ENCODE measurements around the gene IGFBP3. TPM values are rescaled to one million over a fixed set of nuclear protein-coding genes. Genes with fewer than 3 reads are reported as not detected.

Gene IGFBP3
- total and polyA plus RNA-seq, 2 of the 13 experiments (the other 11 are each of a cell fraction or from before 2014, with no cell fraction given), result 57.5 TPM; not detected in 1

DNA sequence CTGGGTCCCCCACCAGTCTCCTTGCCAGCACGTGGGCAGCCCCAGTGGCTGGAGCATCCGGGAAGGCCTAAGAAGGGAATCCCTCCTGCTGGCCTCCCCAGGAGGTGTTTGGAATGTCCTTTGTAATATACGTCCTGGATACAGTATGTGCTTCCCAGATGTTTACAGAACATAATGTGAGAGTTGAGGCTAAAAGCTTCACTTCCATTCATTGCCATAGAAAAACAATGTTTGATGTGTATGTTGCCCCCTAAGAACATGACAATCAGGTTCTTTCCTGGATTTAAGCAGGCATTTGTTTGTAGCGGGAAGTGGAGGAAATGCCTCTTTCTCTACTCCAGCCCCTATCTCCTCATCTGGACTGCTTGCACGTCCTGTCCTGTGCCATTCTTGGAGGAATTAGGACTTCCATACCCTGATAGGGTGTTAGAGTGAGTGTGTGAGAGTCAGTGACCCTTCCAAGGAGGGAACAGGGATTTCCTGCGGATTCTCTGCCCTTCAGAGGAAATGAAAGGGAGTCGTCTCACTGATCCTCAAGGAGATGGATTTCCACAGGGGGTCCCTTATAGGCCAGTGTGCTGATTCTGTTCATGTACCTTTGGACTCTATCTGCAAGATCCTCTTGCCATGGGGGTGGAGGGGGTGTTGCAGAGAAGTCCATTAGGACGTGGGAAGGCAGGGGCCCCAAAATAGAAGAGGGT lies 31.6 kb downstream of the IGFBP3 start (continued):
- no peak for TF ChIP-seq GABPA (IDR thresholded peaks at IDR 0.05; ENCODE audit: low read depth, low read length)
- TF ChIP-seq GABPA (CRISPR knock-in tag; IDR thresholded peaks at IDR 0.05; ENCODE audit: low read depth), result no peak
- no peak for TF ChIP-seq ZHX1 (CRISPR knock-in tag; IDR thresholded peaks at IDR 0.05; ENCODE audit: low read depth)
- TF ChIP-seq ZNF230 (CRISPR knock-in tag; IDR thresholded peaks at IDR 0.05), result no peak
- peak; percentile 14; the same call in 1 of the 2 replicates for TF ChIP-seq MIXL1 (CRISPR knock-in tag; IDR thresholded peaks at IDR 0.05)
- no peak for TF ChIP-seq HDAC1 (CRISPR knock-in tag; IDR thresholded peaks at IDR 0.05)
- TF ChIP-seq TARDBP (CRISPR knock-in tag; IDR thresholded peaks at IDR 0.05), result peak; percentile 84
- no peak for TF ChIP-seq ZNF383 (CRISPR knock-in tag; IDR thresholded peaks at IDR 0.05; ENCODE audit: borderline replicate concordance)
- no peak for TF ChIP-seq ASH2L (IDR thresholded peaks at IDR 0.05; ENCODE audit: insufficient read length, low read depth, low read length)
- peak; percentile 46; the same call in 1 of the 2 replicates for TF ChIP-seq PPARG (CRISPR knock-in tag; conservative IDR thresholded peaks at IDR 0.05)
- no peak for TF ChIP-seq CEBPB (IDR thresholded peaks at IDR 0.05; ENCODE audit: borderline replicate concordance, low read depth, low read length)
- TF ChIP-seq, protein P1, sequence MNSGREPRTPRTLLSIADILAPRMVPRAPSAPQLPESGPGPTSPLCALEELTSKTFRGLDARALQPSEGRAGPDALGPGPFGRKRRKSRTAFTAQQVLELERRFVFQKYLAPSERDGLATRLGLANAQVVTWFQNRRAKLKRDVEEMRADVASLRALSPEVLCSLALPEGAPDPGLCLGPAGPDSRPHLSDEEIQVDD (CRISPR knock-in tag; IDR thresholded peaks at IDR 0.05; ENCODE audit: borderline replicate concordance), result no peak
- TF ChIP-seq NFYB (CRISPR knock-in tag; IDR thresholded peaks at IDR 0.05), result no peak
- TF ChIP-seq NFKBIZ (CRISPR knock-in tag; IDR thresholded peaks at IDR 0.05), result 0 out of 2 replicates have a peak, but pooled peaks have one; percentile 13
- no peak for TF ChIP-seq ZNF343 (CRISPR knock-in tag; IDR thresholded peaks at IDR 0.05)
- TF ChIP-seq NONO (IDR thresholded peaks at IDR 0.05), result no peak
- TF ChIP-seq NONO (CRISPR knock-in tag; conservative IDR thresholded peaks at IDR 0.05), result peak; percentile 54; the same call in 1 of the 2 replicates
- TF ChIP-seq, protein P2, sequence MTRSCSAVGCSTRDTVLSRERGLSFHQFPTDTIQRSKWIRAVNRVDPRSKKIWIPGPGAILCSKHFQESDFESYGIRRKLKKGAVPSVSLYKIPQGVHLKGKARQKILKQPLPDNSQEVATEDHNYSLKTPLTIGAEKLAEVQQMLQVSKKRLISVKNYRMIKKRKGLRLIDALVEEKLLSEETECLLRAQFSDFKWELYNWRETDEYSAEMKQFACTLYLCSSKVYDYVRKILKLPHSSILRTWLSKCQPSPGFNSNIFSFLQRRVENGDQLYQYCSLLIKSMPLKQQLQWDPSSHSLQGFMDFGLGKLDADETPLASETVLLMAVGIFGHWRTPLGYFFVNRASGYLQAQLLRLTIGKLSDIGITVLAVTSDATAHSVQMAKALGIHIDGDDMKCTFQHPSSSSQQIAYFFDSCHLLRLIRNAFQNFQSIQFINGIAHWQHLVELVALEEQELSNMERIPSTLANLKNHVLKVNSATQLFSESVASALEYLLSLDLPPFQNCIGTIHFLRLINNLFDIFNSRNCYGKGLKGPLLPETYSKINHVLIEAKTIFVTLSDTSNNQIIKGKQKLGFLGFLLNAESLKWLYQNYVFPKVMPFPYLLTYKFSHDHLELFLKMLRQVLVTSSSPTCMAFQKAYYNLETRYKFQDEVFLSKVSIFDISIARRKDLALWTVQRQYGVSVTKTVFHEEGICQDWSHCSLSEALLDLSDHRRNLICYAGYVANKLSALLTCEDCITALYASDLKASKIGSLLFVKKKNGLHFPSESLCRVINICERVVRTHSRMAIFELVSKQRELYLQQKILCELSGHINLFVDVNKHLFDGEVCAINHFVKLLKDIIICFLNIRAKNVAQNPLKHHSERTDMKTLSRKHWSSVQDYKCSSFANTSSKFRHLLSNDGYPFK (CRISPR knock-in tag; IDR thresholded peaks at IDR 0.05; ENCODE audit: borderline replicate concordance), result no peak
- TF ChIP-seq, protein P3, sequence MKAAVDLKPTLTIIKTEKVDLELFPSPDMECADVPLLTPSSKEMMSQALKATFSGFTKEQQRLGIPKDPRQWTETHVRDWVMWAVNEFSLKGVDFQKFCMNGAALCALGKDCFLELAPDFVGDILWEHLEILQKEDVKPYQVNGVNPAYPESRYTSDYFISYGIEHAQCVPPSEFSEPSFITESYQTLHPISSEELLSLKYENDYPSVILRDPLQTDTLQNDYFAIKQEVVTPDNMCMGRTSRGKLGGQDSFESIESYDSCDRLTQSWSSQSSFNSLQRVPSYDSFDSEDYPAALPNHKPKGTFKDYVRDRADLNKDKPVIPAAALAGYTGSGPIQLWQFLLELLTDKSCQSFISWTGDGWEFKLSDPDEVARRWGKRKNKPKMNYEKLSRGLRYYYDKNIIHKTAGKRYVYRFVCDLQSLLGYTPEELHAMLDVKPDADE (CRISPR knock-in tag; IDR thresholded peaks at IDR 0.05), result peak; percentile 9; the same call in 1 of the 2 replicates
- TF ChIP-seq CHD4 (IDR thresholded peaks at IDR 0.05; ENCODE audit: borderline replicate concordance, low read length), result no peak
- peak; percentile 1; the same call in 1 of the 2 replicates for TF ChIP-seq ETV5 (CRISPR knock-in tag; IDR thresholded peaks at IDR 0.05; ENCODE audit: borderline replicate concordance)
- TF ChIP-seq HNRNPUL1 (IDR thresholded peaks at IDR 0.05; ENCODE audit: low read depth, low read length), result no peak
- TF ChIP-seq NCOA1 (CRISPR knock-in tag; IDR thresholded peaks at IDR 0.05), result no peak

Measured in HepG2 (cell line).